ENCODE measurements around the gene CACNA1C.

The CACNA1C gene

GRCh38 chr12:2501464-2502191 is 448.8 kb downstream of the CACNA1C start:
- DNase-seq = no peak

GRCh38 chr12:2503036-2503435 is 450.2 kb downstream of the CACNA1C start:
- DNase-seq = no peak

DNA sequence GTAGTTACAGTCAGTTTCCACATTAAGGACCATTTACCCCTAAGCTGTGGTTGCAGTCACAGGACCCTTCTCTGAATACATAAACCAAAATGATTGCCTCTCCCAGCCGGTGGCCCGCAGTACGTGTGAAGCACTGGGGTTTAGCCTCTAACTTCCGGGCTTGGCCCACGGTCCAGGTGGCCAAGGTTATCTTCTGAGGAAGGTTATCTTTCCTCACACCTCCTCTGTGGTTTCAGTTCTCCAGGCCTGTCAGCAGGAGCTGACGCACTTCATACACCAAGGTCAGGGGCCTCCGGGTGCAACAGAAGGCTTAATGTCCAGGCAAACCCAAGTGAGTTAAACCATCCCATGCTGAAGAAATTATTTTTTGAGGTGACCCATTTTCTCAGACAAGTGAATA is 451.0 kb downstream of the CACNA1C start:
- no peak for DNase-seq

DNA sequence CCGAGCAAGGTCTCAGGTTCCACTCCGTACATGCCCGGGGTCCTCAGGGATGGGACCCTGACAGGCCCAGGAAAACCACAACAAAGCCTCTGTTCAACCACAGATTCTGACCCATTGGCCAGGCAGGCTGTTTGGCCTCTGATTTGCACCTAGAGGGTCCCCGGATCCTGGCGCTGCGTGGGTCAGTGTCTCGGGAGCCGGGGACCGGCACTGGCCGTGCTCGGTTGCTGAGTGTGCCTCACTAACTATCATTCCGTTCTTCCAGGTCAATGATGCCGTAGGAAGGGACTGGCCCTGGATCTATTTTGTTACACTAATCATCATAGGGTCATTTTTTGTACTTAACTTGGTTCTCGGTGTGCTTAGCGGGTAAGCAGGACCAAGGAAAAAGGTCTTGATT is 451.8 kb downstream of the CACNA1C start:
- no peak for DNase-seq

DNA sequence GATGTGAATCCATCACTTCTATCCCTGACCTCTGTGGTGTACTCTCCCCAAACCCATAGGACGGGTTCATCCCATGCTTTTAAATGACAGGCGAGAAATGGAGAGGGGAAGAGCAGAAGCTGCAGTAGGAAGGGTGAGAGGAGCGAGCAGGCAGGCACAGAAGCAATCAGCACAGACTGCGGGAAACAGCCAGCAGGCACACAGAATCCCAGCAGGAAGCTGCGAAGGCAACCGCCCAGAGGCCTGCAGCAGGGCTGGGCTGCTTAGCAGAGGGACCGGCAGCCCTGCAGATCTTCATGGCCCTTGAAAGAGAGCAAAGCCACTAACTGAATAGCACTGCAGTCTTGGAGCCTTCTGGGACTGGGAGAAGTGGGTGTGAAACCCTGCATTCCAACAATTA is 455.0 kb downstream of the CACNA1C start:
- no peak for DNase-seq

- DNase-seq = no peak
Observed at GRCh38 chr12:2509137-2509536, 456.4 kb downstream of the CACNA1C start.

DNA sequence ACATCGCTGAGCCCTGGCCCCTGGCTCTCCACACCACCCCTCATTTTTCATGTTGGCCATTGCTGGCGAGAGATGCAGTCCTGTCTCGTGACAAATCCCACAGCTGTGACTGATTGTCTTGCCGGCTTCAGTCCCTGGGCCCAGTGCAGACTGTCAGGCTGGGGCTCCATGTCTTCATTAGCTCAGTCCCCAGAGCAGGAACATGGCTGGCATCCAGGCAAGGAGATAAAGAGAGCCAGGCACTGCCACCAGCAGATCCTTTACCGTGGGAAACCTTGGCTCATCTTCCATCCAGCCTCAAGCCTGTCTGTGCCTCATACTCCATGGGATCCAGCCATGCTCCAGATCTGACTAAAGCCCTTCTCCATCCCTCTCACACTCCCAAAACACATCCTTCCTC is 457.3 kb downstream of the CACNA1C start:
- DNase-seq = no peak

DNA sequence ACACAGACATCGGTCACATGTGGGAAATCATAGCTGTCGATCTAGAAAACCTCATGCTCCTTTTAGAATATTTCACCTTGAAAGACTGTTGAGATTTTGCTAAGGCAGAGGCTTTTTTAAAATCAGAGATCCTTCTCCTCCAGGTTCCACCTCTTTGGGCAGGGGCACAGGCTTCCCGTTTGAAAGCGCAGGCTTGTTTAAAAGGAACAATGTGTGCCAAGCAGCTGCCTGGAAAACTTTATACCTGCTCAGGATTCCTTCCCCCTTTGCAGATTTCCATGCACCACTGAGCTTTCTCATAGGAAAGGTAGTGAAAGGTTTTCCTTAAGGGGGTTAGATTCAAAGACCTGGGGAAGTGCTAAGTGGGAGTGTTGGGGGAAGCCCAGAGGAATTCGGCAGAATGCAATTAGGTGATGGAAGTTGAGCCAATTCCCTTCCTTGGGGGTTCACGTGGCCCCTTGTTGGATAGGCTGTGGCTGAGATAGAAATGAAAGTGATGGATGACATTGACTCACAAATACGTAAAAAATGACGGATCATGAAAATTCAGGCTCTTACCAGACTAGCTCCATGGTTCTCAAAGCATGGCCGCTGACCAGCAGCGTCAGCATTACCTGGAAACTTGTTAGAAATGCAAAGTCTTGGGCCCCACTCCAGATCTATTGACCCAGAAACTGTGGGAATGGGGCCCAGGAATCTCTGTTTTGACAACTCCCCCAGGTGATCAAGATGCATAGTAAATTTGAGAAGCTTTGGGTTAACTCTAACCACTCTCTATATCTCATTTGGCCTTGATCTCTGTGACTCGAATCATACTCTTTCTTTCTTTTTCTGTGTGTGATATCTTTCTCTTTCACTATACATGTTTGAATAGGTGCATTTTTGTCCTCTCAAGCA is 460.6 kb downstream of the CACNA1C start:
- no peak for DNase-seq

GRCh38 chr12:2514038-2514340 is 461.2 kb downstream of the CACNA1C start:
- DNase-seq = no peak

- DNase-seq = no peak
Observed at GRCh38 chr12:2520722-2521246, 468.0 kb downstream of the CACNA1C start.

DNA sequence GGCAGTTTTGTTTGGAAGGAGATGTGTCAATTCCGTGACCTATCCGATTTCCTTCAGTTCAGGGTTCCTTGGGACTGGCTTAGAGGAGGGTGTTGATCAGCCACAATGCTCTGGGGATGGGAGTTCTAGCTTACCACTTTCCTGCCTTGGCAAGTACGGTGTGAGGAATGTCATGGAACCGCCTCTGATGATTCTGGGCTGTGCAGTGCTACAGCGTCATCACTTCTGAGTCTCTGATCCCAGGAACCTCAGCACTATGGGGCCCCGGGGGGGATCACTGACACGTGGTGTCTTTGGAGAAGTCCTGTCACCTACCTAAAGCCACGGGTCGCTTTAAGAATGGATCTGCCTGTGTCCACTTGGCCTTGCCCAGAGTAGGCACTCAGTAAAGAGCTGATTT is 470.5 kb downstream of the CACNA1C start:
- no peak for DNase-seq

GRCh38 chr12:2523844-2524243 is 471.1 kb downstream of the CACNA1C start:
- DNase-seq = no peak

DNA sequence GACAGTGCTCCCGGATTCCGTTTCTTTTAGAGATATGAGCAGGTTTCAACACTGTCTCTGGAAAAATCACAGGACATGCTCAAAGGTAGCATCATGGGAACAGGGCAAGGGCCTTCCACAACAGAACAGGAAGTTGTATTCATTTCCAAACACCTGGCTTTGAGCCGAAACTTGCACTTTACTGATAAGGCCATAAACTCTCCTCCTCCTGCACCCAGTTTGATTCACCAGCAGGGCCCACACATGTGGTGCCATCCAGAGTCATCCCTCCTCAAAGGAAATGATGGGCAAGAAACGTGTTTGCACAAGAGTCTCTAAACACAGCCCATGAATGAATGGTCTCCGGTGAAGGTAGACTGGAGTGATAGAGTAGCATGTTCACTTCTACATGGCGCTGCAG is 473.6 kb downstream of the CACNA1C start:
- no peak for DNase-seq

DNA sequence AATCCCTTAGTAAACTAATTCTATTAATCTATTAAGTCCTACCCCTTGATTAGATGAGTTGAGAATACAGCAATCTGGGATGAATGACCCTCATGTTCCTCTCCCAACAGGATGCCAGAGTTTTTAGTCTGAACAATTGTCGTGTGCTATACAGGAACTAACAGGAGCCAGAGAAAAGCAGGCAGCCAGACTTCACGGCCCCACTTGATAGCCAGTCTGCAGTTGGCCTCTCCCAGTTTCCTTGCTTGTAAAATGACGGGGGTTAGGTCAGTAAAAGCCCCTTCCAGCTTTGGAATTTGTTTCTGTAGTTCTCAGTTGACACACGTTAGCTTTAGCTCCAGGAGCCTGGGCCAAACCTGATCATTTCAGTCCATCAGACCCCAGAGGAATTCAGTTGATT is 475.2 kb downstream of the CACNA1C start:
- DNase-seq = no peak

DNA sequence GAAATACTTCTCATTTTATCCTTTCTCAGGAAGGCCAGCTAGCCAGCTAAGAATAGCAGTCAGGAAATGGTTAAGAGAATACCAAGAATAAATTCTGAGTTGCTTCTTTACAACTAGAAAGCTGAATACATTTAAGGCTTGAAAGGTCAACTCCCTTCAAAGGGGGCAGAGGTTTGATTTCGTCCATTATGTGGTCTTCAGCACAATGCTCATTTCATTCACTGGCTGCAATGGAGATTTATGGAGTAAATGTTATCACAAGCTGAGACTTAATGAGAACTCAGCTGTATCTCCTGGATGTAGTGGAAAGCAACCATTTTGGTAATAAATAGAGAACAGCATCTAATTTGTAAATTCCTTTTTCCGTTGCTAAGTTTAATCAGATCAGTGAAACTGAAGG is 477.0 kb downstream of the CACNA1C start:
- DNase-seq = no peak

DNA sequence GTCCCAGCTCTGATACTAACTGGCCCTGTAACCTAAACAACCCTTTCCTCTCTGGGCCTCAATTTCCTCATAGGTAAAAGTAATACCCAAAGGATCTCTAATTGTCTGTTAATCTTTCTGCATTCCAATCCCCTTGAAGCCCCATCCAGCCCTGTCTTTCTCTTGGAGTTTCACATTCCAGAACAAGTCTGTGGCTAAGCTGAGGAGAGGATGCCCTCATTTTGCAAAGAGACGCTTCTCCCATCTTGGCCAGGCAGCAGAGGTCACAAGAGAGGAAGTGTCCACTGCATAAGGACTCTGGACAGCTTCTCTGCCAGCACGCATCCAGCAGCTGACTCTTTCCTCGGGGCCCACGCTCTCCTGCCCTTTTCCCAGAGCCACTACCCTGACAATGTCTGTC is 478.6 kb downstream of the CACNA1C start:
- DNase-seq = no peak

- no peak for DNase-seq
Observed at GRCh38 chr12:2533036-2533435, 480.2 kb downstream of the CACNA1C start.

GRCh38 chr12:2535583-2536204 is 482.9 kb downstream of the CACNA1C start:
- no peak for DNase-seq

GRCh38 chr12:2536724-2537123 is 483.9 kb downstream of the CACNA1C start:
- DNase-seq = no peak

DNA sequence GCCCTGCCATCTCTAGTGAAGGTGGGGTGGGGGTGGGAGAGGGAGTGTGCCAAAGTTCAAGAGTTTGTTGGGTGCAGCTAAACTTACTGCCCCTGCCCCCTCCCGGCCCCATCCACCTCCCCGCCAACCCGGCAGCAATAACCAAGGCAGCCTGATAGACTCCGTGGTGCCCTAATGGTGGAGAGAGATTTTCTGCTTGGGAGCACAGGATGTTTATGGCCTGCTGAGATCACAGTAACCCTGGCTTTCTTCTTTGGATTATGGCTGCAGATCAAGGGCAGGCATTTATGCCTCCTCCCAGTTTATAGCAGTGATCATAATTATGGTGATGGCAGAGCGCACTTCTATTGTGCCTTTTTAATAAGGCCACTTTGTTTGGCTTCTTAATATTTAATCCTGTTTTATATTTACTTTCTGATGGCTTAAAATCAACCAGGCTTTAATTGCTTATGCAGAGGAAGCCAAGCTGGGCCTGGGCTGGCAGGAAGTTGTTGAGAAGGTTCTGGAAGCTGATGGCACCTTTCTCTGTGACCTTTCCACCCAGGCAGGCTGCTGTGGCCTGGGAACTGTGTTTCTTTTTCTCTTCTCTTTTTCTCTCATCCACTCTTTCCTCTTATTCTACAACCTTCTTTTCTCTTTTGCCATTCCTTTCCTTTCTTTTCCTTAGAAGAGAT is 485.2 kb downstream of the CACNA1C start:
- no peak for DNase-seq

DNA sequence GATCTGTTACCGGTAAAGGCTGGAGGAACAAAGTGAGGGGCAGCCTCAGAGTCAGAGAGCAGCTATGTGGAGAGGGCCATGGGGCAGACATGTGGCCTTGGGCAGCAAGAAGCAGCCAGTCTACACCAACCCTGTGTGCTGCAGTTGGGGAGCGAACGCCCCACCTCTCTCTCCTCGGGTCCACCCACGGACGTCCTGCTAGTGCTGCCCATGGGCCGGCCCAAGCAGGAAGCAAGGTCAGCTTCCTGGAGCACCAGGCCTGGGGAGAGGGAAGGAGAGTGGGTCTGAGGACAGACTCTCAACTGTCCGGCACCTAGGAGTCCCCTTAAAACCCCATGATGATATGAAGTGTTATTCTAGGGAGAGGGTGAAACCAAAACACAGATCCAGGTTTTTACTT is 487.2 kb downstream of the CACNA1C start:
- no peak for DNase-seq

DNA sequence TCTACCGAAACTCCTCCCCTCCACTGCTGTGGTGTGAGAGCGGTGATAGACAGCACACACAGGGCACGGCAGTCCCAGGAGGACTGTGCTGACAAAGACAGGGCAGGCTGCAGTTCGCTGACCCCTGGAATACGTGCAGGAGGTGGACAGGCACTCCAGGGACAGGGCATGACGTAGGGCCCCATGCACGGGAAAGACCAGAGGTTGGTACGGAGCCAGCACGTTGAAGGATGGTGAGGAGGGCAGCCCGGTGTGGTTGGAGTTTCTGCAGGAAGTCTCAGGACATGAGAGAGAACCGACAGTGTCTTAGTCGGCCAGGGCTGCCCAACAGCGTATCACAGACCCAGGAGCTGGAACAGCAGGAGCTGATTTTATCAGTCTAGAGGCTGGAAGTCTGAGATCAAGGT is 487.8 kb downstream of the CACNA1C start:
- DNase-seq = no peak

DNA sequence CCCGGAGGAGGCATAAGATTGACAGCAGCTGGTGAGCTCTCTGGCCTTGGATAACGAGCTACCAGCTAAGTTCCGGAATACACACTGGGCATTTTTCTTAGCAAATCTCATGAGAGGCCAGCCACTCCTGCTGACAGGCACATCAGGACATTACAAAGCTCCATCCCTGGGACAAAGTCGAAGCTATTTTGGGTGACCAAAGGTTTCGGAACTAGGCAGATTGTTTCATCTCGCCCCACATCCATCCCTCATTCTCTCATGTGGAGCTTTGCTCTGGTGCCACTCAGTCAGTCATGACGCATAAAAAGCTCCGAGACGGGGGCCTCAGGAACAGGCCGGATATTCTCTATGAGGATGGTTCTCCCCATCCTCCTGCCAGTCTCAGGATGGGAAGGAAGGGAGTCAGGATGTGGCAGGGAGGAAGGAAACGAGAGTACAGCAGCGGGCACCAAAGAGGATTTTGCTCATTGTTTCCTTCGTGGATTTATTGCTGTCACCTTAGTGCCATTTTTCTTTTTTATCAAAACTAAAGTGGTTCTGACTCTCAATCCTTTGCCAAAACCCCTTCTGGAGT is 488.9 kb downstream of the CACNA1C start:
- DNase-seq = no peak

Data from cortex of kidney (tissue), 1 donor.